ENCODE data around the gene ODF4.
A peak's percentile ranks its signal among the peaks of the same experiment; 100 is the strongest.

ODF4 gene, protein sequence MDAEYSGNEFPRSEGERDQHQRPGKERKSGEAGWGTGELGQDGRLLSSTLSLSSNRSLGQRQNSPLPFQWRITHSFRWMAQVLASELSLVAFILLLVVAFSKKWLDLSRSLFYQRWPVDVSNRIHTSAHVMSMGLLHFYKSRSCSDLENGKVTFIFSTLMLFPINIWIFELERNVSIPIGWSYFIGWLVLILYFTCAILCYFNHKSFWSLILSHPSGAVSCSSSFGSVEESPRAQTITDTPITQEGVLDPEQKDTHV

DNA sequence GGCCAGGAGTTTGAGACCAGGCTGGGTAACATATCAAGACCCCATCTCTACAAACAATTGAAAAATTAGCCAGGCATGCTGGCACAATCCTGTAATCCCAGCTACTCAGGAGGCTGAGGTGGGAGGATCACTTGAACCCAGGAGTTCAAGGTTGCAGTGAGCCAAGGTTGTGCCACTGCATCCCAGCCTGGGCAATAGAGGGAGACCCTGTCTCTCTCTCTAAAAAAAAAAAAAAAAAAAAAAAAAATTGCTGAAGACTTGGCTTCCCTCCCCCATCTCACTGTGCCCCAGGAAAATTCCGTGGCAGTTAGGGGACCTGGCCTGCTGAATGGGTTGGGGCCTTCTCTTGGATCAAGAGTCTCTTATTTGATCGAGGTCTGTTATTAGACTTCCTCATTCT lies at the start of gene ODF4:
TSS of gene ODF4 (plus strand) at position 301 of the 400 bp plus-strand sequence. CDS start 212 bp downstream, outside the sequence.
- no peak for DNase-seq (ENCODE audit: low read depth)

DNA sequence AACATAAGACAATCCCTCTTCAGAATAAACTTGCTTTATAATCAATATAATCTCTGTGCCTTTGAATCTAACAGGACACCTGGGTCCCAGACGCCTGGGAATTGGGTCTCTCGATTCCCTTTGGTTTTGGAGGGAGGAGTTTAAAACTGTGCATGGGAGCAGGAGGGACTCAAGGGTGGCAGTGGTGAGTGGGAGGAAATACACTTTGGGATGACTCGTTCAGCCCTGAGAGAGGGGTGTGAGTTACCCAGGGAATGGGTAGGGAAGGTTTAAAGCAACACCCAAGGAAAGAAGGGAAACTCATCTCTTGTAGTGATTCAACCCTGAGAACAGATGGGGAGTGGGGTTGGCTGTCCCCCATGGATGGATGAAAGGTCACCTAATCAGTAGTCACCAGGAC lies 49.6 kb upstream of the ODF4 start:
- DNase-seq (ENCODE audit: low read depth): no peak

DNA sequence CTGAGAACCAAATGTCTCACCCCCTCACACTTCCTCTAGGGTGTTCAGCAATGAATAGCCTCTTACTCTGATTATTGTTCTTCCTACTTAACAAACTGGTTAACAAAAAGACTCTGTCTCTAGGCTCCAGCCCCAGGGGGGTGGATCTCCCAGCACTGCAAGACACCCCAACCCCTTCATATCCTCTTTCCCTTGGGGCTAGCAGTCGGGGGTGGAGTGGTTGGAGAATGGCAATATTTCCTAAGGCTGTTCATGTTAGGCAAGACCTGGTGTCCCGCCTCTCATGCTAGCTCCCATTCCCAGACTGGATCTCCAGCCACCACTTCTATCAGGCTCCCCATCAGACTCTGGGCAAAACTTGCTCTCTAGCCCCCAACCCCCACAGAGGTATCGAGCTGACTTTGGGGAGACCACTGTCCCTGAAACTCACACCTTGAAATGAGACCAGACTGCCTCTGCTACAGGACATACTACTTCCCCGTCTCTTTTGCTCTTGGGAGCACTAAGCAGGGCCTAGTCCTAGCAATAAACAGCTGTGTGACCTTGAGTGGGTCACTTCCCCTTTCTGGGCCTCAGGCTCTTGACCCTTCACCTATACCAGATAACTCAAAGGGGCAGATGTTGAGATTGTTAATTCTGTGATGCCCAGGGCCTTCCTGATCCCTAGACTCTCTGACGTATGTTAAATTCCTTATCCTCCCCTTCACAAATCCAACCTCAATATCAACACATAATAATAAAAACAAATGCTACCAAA lies 46.8 kb upstream of the ODF4 start:
- DNase-seq (ENCODE audit: low read depth): no peak

DNA sequence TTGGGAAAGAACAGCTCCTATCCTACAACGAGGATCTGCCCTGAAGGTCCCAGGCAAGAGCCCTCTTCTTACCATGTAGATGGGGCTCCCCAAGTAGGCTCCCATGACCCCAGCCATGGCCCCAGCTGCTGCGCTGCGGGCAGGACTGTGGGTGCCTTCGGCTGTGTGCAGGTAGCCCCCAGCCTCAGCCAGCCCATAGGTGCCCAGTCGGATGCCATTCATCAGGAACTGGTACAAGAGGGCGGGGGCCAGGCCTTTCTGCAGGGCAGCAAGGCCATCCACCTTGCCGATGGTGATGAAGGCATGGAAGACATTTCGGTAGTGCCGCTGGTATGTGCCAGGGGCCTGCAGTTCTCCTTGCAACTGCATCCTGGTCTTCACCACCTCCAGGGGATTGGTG lies 45.3 kb upstream of the ODF4 start:
- no peak for DNase-seq (ENCODE audit: low read depth)

DNA sequence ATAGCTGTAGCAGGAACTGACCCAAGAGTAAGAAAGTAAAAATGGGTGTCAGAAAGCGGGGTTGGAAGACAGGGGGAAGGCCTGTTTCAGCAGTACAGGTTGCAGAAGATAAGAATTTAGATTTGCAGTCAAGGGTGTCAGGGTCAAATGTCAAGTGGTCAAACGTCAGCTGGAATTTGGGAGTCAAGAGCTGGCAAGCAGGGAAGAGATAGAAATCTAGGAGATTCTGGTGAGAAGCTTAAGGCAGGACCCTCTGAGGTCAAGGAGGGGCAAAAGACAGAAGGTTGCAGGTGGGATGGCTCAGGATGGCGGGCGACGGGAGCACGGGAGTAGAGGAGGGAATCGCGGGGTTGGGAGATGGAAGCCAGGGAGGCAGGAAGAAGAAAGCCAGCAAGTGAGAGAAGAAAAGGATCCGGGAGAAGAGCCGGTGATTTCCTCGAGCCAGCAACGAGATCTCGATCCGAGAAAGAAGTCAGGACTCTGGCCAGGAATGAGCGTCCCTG lies 44.8 kb upstream of the ODF4 start:
- DNase-seq (ENCODE audit: low read depth): no peak

DNA sequence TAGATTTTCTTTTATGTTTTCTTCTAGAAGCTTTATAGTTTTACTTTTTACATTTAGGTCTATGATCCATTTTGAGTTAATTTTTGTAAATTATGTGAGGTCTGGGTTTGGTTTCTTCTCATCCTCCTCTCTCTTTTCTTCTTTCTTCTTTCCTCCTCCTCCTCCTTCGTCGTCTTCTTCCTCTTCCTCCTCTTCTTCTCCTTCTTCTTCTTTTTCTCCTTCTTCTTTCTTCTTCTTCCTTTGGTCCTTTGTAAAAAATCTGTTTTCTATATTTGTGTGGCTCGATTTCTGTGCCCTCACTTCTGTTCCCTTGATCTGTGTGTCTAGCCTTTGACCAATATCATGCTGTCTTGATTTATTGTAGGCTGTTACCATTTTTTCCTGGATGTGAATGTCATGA lies 39.4 kb upstream of the ODF4 start:
- DNase-seq (ENCODE audit: low read depth): no peak

DNA sequence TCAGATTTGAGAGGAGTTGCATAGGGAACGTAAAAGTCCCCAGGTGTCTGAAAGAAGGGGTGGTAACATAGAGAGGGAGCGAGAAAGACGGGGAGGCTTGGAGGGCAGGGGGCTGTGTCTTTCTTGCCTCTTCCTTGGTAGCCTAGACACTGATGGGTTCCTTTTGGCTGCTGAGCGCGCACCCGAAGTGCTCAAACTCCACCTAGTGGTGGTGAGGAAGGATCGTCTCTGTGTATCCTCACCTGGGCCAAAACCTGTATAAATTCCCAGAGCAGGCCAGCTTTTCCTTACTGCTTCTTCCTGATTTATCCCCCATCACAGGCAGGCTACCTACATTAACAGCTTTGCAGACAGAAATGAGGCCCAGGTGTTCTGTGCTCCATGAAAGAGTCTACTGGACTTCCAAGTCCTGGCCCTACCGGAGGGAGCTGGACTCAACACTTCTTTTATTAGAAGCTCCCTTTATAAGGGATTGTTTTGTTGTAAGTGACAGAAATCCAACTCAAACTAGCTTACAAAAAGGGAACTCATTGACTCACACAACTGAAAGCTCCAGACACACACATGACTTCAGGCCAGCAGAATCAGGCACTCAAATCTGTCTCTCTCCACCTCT lies 38.9 kb upstream of the ODF4 start:
- DNase-seq (ENCODE audit: low read depth): peak; percentile 67

DNA sequence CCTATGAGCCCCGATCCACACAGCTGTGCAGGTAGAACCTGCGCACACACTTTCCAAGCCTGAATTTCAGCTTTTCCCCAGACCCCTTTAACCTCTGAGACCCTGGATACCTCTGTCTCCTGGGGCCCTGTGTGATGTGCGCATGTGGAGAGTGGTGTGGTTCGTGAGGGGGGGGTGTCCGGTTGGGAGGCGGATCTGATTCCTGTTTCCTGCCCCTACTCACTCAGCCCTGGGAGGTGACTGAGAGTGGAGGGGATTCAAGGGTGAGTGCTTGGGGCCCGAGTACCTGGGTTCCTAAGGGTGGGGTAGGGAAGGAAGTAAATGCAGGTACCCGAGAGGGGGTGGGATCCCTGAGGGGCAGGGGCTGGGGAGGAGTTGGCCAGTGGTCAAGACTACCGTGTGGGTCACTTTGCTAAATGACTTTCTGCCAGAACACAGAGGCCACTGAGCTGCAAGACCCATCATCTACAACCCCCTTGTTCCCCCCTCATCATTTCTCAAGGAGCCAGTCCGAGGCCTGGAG lies 29.0 kb upstream of the ODF4 start:
- no peak for DNase-seq (ENCODE audit: low read depth)

DNA sequence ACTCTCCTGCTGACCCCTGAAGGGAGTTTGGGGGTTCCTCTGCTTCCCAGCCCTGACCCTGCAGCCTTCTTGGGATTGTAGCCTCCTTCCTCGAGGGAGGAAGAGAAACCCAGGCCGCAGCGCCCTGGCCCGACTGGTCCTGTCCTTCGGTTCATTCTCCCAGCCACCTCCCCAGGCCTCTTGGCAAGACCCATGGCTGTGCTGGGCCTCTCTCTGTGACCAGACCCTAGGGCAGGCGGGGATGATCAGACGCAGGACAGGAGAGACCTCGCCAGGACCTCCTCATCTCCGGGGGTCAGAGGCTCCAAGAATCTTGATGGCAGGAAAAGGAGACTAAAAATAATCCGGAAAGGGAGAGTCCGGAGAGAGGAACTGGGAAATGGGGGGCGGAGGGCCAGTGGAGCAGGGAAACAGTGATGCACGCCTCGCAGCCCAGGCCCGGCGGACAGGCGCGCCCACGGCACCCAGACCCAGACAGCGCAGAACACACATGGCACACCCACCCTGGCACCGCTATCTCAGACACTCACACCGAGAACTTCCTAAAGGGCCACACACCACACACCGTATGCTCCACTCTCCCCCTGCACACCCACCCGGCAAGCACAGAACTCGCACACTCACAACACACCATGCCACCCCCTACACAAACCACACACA lies 28.4 kb upstream of the ODF4 start:
- DNase-seq (ENCODE audit: low read depth): no peak

DNA sequence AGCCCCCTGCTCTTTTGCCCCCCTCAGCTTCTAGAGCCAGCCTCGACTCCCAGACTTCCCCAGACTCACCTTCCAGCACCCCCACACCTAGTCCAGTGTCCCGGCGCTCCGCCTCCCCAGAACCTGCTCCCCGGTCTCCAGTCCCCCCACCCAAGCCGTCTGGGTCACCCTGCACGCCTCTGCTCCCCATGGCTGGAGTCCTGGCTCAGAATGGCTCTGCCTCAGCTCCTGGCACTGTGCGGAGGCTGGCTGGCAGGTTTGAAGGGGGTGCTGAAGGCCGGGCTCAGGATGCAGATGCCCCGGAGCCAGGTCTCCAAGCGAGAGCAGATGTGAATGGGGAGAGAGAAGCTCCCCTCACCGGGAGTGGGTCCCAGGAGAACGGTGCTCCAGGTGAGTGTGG lies 27.4 kb upstream of the ODF4 start:
- DNase-seq (ENCODE audit: low read depth): no peak

DNA sequence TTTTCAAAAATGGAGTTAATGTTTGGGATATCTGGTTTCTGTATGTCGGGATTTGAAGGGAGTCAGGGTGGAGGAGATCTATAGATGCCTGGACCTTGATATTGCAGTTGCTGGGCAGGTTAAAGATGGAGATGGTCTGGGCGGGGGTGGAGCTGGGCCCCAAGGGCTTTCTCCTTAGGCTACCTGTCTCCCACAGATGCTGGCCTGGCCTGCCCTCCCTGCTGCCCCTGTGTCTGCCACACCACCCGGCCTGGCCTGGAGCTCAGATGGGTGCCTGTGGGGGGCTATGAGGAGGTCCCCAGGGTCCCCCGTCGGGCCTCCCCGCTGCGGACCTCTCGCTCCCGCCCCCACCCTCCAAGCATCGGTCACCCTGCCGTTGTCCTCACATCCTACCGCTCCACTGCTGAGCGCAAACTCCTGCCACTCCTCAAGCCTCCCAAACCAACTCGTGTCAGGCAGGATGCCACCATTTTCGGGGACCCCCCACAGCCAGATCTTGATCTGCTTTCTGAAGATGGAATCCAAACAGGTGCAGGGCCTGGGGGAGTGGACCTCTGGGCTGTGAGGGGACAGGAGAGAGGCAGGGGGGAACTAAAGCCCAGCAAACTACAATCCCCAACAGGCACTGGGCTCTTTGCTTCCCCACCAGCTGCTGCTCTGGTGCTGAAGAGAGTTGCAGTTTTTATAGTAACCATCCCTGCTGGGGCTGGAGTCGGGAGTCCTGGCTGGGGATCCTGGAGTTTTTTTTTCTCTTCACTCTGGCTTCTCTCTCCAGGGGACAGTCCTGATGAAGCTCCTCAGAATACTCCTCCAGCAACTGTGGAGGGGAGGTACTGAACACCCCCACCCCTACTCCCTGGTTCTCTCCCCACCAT lies 26.7 kb upstream of the ODF4 start:
- DNase-seq (ENCODE audit: low read depth): no peak

DNA sequence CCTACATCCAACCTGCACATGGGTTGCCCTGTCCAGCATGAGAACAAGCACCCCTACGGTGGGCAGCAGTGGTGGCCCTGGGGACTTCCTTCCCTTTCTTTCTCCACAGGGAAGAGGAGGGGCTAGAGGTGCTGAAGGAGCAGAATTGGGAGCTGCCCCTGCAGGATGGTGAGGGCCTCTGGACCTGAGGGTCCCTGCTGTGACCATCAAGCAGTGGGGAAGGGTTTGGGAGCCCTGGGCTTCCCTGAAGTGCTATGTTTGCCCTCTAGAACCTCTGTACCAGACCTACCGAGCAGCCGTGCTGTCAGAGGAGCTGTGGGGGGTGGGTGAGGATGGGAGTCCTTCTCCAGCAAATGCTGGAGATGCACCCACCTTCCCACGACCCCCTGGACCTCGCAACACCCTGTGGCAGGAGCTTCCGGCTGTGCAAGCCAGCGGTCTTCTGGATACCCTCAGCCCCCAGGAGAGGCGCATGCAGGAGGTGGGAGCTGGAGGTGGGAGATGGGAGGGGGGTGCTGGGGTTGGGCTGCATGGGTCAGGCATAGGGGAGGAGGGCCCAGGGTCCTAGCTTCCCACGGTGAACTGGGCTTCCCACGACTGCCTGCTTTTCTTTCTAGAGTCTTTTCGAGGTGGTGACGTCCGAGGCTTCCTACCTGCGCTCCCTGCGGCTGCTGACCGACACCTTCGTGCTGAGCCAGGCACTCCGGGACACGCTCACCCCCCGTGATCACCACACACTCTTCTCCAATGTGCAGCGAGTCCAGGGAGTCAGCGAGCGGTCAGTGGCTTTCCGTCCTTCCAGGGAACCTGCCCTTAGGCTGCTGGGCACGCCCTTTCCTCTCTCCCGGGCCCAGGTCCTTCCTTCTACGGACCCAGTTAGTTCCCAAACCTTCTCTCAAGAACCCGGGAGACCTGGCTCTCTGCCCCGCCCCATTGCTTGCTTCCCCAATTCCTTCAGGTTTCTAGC lies 24.6 kb upstream of the ODF4 start:
- no peak for DNase-seq (ENCODE audit: low read depth)

DNA sequence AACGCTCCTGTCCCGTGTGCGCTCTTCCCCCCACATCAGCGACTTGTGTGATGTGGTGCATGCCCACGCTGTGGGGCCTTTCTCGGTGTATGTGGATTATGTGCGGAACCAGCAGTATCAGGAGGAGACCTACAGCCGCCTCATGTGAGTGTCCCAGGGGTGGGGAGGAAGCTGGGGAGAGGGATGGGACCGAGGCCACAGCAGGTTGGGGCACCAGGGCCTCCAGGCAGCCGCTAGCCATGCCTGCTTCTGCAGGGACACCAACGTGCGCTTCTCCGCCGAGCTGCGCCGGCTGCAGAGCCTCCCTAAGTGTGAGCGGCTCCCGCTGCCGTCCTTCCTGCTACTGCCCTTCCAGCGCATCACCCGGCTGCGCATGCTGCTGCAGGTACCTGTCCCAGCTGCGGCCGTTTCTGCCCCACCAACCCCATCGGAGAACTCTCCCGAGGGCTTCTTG lies 23.8 kb upstream of the ODF4 start:
- DNase-seq (ENCODE audit: low read depth): no peak

DNA sequence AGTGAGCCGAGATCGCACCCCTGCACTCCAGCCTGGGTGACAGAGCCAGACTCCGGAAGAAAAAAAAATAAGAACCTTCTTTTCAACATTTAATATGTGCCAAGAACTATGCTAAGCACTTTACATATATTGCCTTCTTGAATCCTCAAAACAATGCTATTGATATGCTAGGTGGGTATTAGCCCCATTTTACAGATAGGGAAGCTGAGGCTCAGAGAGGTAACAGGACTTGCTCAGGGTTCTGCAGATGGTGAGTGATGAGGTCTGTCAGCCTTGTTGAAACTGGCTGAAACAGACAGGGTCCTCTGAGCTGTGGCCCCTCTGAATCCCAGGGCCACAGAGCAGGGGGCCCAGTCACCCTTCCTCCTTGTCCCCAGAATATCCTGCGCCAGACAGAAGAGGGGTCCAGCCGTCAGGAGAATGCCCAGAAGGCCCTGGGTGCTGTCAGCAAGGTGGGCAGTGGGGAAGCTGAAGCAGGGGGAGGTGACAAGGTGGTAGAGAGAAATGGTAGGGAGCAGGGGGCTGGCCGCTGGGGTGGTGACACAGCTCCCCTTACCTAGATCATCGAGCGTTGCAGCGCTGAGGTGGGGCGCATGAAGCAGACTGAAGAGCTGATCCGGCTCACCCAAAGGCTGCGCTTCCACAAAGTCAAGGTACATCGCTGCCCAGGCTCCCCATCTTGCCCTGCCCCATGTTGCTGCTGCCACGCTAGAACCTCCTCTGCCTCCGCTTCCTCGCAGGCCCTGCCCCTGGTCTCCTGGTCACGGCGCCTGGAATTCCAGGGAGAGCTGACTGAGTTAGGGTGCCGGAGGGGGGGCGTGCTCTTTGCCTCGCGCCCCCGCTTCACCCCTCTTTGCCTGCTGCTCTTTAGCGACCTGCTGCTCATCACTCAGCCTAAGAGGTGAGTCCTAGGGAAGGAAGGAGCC lies 21.4 kb upstream of the ODF4 start:
- DNase-seq (ENCODE audit: low read depth): no peak

DNA sequence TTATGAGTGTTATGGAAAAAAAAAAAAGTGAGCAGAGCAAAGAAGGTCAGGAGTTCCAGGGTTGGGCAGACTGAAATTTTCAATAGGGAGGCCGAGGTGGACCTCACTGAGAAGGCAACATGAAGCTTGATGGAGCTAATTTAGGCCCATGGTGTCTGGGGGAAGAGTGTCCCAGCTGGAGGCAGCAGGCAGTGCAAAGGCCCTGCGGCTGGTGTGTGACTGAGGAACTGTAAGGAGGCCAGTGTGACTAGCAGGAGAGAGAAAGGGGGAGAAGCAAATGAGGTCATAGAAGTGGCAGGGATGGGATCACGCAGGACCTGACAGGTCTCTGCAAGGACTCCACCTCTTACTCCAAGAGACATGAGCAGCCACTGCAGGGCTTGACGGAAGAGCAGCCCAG lies 19.4 kb upstream of the ODF4 start:
- no peak for DNase-seq (ENCODE audit: low read depth)

DNA sequence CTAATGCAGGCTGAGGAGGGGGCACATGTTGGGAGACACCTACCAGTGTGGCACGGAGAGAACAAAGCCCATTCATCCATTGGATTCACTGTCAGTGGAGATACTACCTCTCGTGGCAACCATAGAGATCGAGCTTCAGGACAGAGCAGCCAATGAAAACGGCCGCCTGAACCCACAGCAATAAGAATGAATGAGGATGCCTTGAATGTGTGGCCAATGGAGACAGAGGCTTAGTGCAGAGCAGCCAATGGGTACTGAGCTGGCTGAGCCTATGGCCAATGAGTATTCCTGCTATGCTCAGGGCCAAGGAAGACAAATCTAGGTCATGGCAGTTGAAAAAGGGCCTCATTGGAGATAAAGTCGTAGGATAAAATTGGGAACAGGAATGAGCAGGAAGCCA lies 18.6 kb upstream of the ODF4 start:
- no peak for DNase-seq (ENCODE audit: low read depth)

DNA sequence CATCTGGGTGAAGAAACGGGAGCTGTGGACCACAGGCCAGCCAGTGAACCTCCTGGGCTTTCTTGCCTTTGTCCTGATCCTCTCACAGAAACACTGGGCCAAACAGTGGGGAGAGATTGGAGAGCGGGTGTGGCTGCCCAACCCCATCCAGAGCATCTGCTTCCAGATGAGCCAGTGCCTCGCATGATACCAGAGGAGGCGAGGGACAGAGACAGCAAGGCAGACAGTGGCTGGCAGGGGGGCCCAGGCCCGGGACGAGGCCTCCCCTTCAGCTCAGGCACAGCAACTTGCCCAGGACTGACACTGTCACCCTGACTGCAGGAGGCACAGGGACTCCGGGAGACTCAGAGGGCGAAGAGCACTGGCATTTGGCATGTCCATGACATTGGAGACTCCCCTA lies 17.6 kb upstream of the ODF4 start:
- DNase-seq (ENCODE audit: low read depth): no peak

DNA sequence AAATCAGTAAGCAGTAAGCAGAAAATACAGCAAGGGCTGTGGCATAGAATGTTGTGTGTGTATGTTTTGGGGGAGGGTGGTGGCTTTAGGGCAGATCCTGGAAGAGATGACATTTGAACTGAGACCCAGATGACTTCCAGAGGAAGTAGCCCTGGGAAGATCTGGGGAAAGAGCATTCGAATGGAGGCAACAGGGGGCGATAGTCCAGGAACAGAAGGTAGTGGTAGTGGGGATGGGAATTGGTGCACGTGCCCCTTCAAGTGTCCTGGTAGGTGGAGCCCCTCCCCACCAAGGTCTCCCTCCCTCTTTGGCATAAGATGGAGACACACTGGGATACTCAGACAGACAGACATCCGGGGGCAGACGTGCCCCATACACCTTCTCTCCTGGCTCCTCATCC lies 15.5 kb upstream of the ODF4 start:
- no peak for DNase-seq (ENCODE audit: low read depth)

DNA sequence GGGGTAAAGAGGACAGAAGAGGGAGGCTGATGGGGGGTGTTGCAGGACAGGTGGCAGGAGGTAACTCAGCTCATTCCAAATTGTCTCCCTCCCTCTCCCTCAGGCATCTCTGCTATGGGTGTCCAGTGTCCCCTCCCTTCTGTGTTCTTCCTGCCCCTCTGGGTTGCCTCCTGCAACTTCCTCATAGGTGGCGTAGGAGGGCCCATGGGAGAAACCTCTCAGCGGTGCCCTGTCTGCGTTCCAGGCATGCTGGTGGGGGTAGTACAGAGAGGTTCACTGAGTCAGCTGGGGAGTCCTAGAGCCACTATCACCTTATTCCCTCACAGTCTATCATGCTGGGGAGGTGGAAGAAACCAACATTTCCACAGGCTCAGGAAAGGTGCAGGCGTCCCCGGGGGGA lies 14.7 kb upstream of the ODF4 start:
- DNase-seq (ENCODE audit: low read depth): no peak

All from iris pigment epithelial cell (primary cell).